Measurements from ENCODE around the gene GPR156.
"Not testable (repeated sequence)": the region's sequence is repeated elsewhere in the genome, so short reads cannot be mapped to it uniquely, and the experiment has no call there.

Gene GPR156

GRCh38 chr3:120284747-120285507, at the start of gene GPR156:
TSS of gene GPR156 (minus strand) at chr3:120285222. CDS start at chr3:120244098, 41,124 bp downstream.
- DNase-seq (ENCODE audit: low read depth in 2 of 2): no peak

GRCh38 chr3:120332646-120333045, 47.6 kb upstream of the GPR156 start:
- no peak for DNase-seq (ENCODE audit: low read depth in 2 of 2)

GRCh38 chr3:120331076-120331475, 46.1 kb upstream of the GPR156 start:
- no peak for DNase-seq (ENCODE audit: low read depth in 2 of 2)

GRCh38 chr3:120326784-120327183, 41.8 kb upstream of the GPR156 start:
- DNase-seq (ENCODE audit: low read depth in 2 of 2): no peak

GRCh38 chr3:120324190-120324589, 39.2 kb upstream of the GPR156 start:
- no peak for DNase-seq (ENCODE audit: low read depth in 2 of 2)

GRCh38 chr3:120323761-120324160, 38.7 kb upstream of the GPR156 start:
- not testable (repeated sequence) for DNase-seq (ENCODE audit: low read depth in 2 of 2)

GRCh38 chr3:120311863-120312794, 27.1 kb upstream of the GPR156 start:
- DNase-seq (ENCODE audit: low read depth in 2 of 2): no peak

GRCh38 chr3:120306519-120307455, 21.8 kb upstream of the GPR156 start:
- DNase-seq (ENCODE audit: low read depth in 2 of 2): no peak

- no peak for DNase-seq (ENCODE audit: low read depth in 2 of 2)
These were observed 19.6 kb upstream of the GPR156 start for GRCh38 chr3:120304616-120305015.

- no peak for DNase-seq (ENCODE audit: low read depth in 2 of 2)
These were observed 17.3 kb upstream of the GPR156 start for GRCh38 chr3:120302361-120302760.

- DNase-seq (ENCODE audit: low read depth in 2 of 2): no peak
These were observed 15.9 kb upstream of the GPR156 start for GRCh38 chr3:120300971-120301370.

- no peak for DNase-seq (ENCODE audit: low read depth in 2 of 2)
These were observed 14.4 kb upstream of the GPR156 start for GRCh38 chr3:120299403-120299802.

- no peak for DNase-seq (ENCODE audit: low read depth in 2 of 2)
These were observed 14.0 kb upstream of the GPR156 start for GRCh38 chr3:120298996-120299395.

GRCh38 chr3:120291552-120291951, 6.5 kb upstream of the GPR156 start:
- DNase-seq (ENCODE audit: low read depth in 2 of 2): not testable (repeated sequence)

- no peak for DNase-seq (ENCODE audit: low read depth in 2 of 2)
These were observed 4.6 kb upstream of the GPR156 start for GRCh38 chr3:120289636-120290035.

GRCh38 chr3:120286465-120286864, 1.4 kb upstream of the GPR156 start:
- no peak for DNase-seq (ENCODE audit: low read depth in 2 of 2)

GRCh38 chr3:120285508-120285841, 453 bp upstream of the GPR156 start:
- DNase-seq (ENCODE audit: low read depth in 2 of 2): no peak

- no peak for DNase-seq (ENCODE audit: low read depth in 2 of 2)
These were observed 3.8 kb downstream of the GPR156 start for GRCh38 chr3:120281261-120281660.

- DNase-seq (ENCODE audit: low read depth in 2 of 2): no peak
These were observed 4.5 kb downstream of the GPR156 start for GRCh38 chr3:120280566-120280965.

GRCh38 chr3:120280026-120280425, 5.0 kb downstream of the GPR156 start:
- DNase-seq (ENCODE audit: low read depth in 2 of 2): no peak

GRCh38 chr3:120276767-120277166, 8.3 kb downstream of the GPR156 start:
- no peak for DNase-seq (ENCODE audit: low read depth in 2 of 2)

GRCh38 chr3:120275618-120276017, 9.4 kb downstream of the GPR156 start:
- no peak for DNase-seq (ENCODE audit: low read depth in 2 of 2)

All from fibroblast of skin of left biceps (primary cell).